CD4-positive, alpha-beta T cell (primary cell): ENCODE measurements around the gene MCF2L2. TPM values are rescaled to one million over a fixed set of nuclear protein-coding genes. Genes with fewer than 3 reads are reported as not detected.

Experiments used
- ATAC-seq: fragments of 200-7000 bp; cut with Tn5 transposase; one replicate; pipeline ENCODE4 v1.10.0; 2022; ENCODE audit warnings: mild to moderate bottlenecking; ENCODE audit not compliant: poor library complexity
- CTCF ChIA-PET: fragments of 350-600 bp; sonication (Branson Sonifier 250); formaldehyde crosslinking; loops from one replicate; lab custom pipeline; 2021; ENCODE audit warnings: antibody characterized with exemption, inconsistent platforms; lab: Charles Lee
- POLR2A ChIA-PET: fragments of 350-600 bp; sonication (Branson Sonifier 250); formaldehyde crosslinking; loops from one replicate; lab custom pipeline; 2021; ENCODE audit warnings: antibody characterized with exemption, inconsistent platforms; lab: Charles Lee
- DNase-seq, 14 experiments: peaks; one replicate each; pipeline ENCODE4 v3.0.0-alpha.2; 2013 to 2020; ENCODE audit warnings: mixed read lengths in 2 of 14
- H3K27ac ChIP-seq, 2 donors: one replicate each; pipeline versions ENCODE4 v1.5.1 to v1.7.0; 2013; ENCODE audit warnings: low read length in 2 of 2, low read depth in 1 of 2, mild to moderate bottlenecking in 1 of 2
- H3K27me3 ChIP-seq, 2 experiments: 1 replicate in 1 of 2; 2 replicates in 1 of 2; pipeline versions ENCODE4 v1.6.1 to v1.7.0; 2013; ENCODE audit warnings: low read length in 2 of 2, control low read depth in 1 of 2, mild to moderate bottlenecking in 1 of 2, moderate library complexity in 1 of 2; ENCODE audit not compliant: insufficient read depth in 2 of 2, control insufficient read depth in 1 of 2
- H3K36me3 ChIP-seq: one replicate; pipeline ENCODE4 v1.6.1; 2013; ENCODE audit warnings: low read length, control low read depth; ENCODE audit not compliant: insufficient read depth
- H3K4me1 ChIP-seq: one replicate; pipeline ENCODE4 v1.6.1; 2013; ENCODE audit warnings: low read length, control low read depth; ENCODE audit not compliant: insufficient read depth
- H3K4me3 ChIP-seq: one replicate; pipeline ENCODE4 v1.5.1; 2013; ENCODE audit warnings: mild to moderate bottlenecking, low read length, moderate library complexity
- H3K9me3 ChIP-seq, 2 experiments: 1 replicate in 1 of 2; 2 replicates in 1 of 2; pipeline versions ENCODE4 v1.6.1 to v1.7.0; 2013; ENCODE audit warnings: low read length in 2 of 2, mild to moderate bottlenecking in 2 of 2, control low read depth in 1 of 2, moderate library complexity in 1 of 2; ENCODE audit not compliant: control insufficient read depth in 1 of 2, insufficient read depth in 1 of 2
- H3K27ac Mint-ChIP-seq: one replicate; pipeline ENCODE4 v1.8.0; 2020; ENCODE audit warnings: mixed read lengths
- H3K27me3 Mint-ChIP-seq: one replicate; pipeline ENCODE4 v1.8.0; 2021; ENCODE audit warnings: mixed read lengths
- H3K36me3 Mint-ChIP-seq: one replicate; pipeline ENCODE4 v1.8.0; 2021; ENCODE audit warnings: low read depth, mixed read lengths
- H3K4me1 Mint-ChIP-seq: one replicate; pipeline ENCODE4 v1.8.0; 2021; ENCODE audit warnings: low read depth, mixed read lengths
- H3K4me3 Mint-ChIP-seq: one replicate; pipeline ENCODE4 v1.8.0; 2020; ENCODE audit warnings: mild to moderate bottlenecking, mixed read lengths
- H3K9me3 Mint-ChIP-seq: one replicate; pipeline ENCODE4 v1.8.0; 2020; ENCODE audit warnings: mixed read lengths
- intact Hi-C, 2 experiments: fragments of 100-400 bp; cut with DNase I in 1 of 2; cut with micrococcal nuclease in 1 of 2; formaldehyde crosslinking; loops; one replicate each; pipeline versions ENCODE4 v1.15.1 to v1.9.0; 2023 to 2025; cut with DNase I, micrococcal nuclease
- total RNA-seq, 174 experiments: library from RNA in 2 of 174; stranded (reverse) in 2 of 174; gene quantifications; one replicate each; pipeline ENCODE4 v1.2.3 and lab custom pipeline; 2021 to 2026
- TF ChIP-seq, protein P1 (sequence below): fragments of 200-600 bp; IDR thresholded peaks from one replicate; pipeline ENCODE4 v1.8.0; 2022; ENCODE audit warnings: antibody characterized with exemption, mild to moderate bottlenecking

Gene MCF2L2
- total RNA-seq, 2 experiments from 2014 or later, result 3.8 to 4.1 TPM

- ChIA-PET POLR2A (no interaction called here), CTCF (interaction anchor here (0.5 kb wide), 1 partner anchor 20 kb away, joined by 3 read pairs; no protein-coding TSS in a partner anchor)
- DNase-seq (peak in 2 of 14 experiments; percentile 9 to 19), ATAC-seq (no peak)
- peaks cover 2% of the 10 kb centered on the region for H3K36me3 ChIP-seq
- H3K27ac Mint-ChIP-seq, result no peak overlapping the region
- H3K4me1 ChIP-seq, result no peaks in the 10 kb centered on the region
- H3K4me3 ChIP-seq, result no peak overlapping the region
- H3K4me1 Mint-ChIP-seq, result peaks cover under 1% of the 10 kb centered on the region
- intact Hi-C loops, result no loop called here
- peaks cover 6% of the 10 kb centered on the region for H3K27me3 Mint-ChIP-seq
- H3K36me3 Mint-ChIP-seq, result no peaks in the 10 kb centered on the region
- H3K9me3 ChIP-seq, result no peaks in the 10 kb centered on the region
- TF ChIP-seq, protein P1, sequence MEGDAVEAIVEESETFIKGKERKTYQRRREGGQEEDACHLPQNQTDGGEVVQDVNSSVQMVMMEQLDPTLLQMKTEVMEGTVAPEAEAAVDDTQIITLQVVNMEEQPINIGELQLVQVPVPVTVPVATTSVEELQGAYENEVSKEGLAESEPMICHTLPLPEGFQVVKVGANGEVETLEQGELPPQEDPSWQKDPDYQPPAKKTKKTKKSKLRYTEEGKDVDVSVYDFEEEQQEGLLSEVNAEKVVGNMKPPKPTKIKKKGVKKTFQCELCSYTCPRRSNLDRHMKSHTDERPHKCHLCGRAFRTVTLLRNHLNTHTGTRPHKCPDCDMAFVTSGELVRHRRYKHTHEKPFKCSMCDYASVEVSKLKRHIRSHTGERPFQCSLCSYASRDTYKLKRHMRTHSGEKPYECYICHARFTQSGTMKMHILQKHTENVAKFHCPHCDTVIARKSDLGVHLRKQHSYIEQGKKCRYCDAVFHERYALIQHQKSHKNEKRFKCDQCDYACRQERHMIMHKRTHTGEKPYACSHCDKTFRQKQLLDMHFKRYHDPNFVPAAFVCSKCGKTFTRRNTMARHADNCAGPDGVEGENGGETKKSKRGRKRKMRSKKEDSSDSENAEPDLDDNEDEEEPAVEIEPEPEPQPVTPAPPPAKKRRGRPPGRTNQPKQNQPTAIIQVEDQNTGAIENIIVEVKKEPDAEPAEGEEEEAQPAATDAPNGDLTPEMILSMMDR, result no peak
- no peaks in the 10 kb centered on the region for H3K27me3 ChIP-seq
- no peak overlapping the region for H3K27ac ChIP-seq
- no peaks in the 10 kb centered on the region for H3K9me3 Mint-ChIP-seq
- H3K4me3 Mint-ChIP-seq, result no peak overlapping the region
These were observed 209.6 kb downstream of the MCF2L2 start for GRCh38 chr3:183218826-183219225.

DNA sequence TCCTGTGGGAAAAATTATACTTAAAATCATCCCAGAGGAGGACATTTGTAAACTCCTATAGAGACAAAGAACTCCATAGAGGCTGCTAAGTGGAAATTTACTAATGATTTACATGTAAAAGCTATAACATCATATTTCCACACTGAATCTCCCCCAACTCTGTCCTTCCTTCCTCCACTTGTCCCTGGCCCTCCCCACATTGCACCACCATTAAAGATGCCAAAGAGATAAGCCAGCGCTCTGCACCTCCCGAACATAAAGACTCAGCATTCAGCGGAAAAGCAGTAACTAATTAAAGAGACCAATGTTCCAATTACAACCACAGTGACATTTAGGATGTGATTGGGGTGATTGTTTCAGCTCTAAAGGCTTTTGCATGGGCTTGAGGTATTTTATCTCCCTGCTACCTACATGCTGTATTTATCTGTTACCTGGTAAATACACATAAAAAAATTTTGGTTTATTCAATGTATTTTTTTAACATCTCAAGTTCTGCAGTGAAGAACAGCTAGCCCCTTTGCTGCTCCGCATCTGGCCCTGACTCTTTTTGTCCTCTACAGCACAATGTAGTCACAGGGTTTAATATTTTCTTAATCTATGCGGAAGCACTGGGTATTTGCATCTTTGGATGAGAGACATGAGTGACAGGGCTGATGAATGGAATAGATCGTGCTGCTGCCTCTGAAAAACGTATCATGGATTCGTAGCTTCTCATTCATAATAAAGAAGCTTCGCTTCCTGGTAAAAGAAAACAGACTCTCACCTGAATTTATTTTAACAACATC, 210.7 kb downstream of the MCF2L2 start:
- Mint-ChIP-seq H3K4me1 (no peaks in the 10 kb centered on the region), H3K36me3 (no peaks in the 10 kb centered on the region), H3K9me3 (no peaks in the 10 kb centered on the region), H3K27me3 (peaks cover 6% of the 10 kb centered on the region), H3K4me3 (no peak overlapping the region), H3K27ac (no peak overlapping the region)
- H3K4me3 ChIP-seq, result no peak overlapping the region
- DNase-seq, result no peak
- H3K27ac ChIP-seq, result no peak overlapping the region
- H3K27me3 ChIP-seq, result no peaks in the 10 kb centered on the region
- CTCF ChIA-PET, result no interaction called here
- H3K9me3 ChIP-seq, result no peaks in the 10 kb centered on the region
- POLR2A ChIA-PET, result no interaction called here
- TF ChIP-seq, protein P1, result no peak
- H3K36me3 ChIP-seq, result peaks cover 2% of the 10 kb centered on the region
- intact Hi-C loops, result no loop called here
- no peaks in the 10 kb centered on the region for H3K4me1 ChIP-seq
- no peak for ATAC-seq

DNA sequence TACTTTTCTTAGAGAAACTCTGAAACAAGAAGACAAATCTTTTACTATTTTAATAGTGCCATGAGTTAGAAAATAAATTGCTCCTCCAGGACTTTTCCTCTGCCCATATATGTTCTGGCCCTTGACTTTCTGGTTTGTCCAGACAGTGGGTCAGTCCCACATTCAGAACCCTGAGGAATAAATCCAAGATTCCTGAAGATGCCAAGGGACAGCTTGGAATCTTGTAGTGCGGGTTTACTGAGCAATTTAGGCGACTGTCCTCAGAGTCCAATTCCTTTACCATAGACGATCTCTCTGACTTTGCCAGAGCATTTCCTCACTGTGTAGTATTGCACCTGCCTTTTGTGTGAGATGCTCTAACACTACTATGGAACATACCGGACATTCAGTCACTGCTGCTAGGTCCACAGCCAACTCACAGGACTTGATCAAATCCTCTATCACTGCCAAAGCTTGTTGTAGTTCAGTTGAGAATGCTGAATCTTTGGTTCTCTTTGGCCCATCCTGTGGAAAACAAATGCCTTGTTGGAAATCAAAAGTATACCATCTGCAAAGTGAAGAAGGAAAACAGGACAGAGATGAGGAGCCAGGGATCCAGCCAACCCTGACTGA, 212.7 kb downstream of the MCF2L2 start:
- no peaks in the 10 kb centered on the region for H3K9me3 Mint-ChIP-seq
- Histone ChIP-seq H3K27ac (no peak overlapping the region), H3K9me3 (no peaks in the 10 kb centered on the region), H3K36me3 (no peaks in the 10 kb centered on the region), H3K4me1 (no peaks in the 10 kb centered on the region), H3K27me3 (no peaks in the 10 kb centered on the region), H3K4me3 (no peak overlapping the region)
- H3K4me1 Mint-ChIP-seq, result no peaks in the 10 kb centered on the region
- ChIA-PET POLR2A (interaction anchor here (0.7 kb wide), 1 partner anchor 38 kb away, joined by 4 read pairs; no protein-coding TSS in a partner anchor), CTCF (no interaction called here)
- no peak overlapping the region for H3K4me3 Mint-ChIP-seq
- ATAC-seq (no peak), DNase-seq (no peak)
- intact Hi-C loops, result no loop called here
- H3K27me3 Mint-ChIP-seq, result peaks cover 6% of the 10 kb centered on the region
- TF ChIP-seq, protein P1, result no peak
- H3K27ac Mint-ChIP-seq, result no peak overlapping the region
- H3K36me3 Mint-ChIP-seq, result no peaks in the 10 kb centered on the region
